Mesenchymal stem cell (in vitro differentiated cells and primary cell): Measurements from ENCODE around the gene UCN.

ENCODE experiments used
- DNase-seq: peaks from one replicate; pipeline ENCODE4 v3.0.0-alpha.2; 2013
- H2AFZ ChIP-seq: one replicate; pipeline ENCODE4 v1.6.1; 2013; ENCODE audit warnings: low read depth, mild to moderate bottlenecking, control low read depth, inconsistent platforms, low read length, moderate library complexity
- H2AK5ac ChIP-seq: 2 replicates; pipeline ENCODE4 v1.6.1; 2013; ENCODE audit warnings: low read length, moderate library complexity, mild to moderate bottlenecking, inconsistent platforms; ENCODE audit not compliant: severe bottlenecking
- H2BK120ac ChIP-seq: one replicate; pipeline ENCODE4 v1.6.1; 2013; ENCODE audit warnings: low read depth, mild to moderate bottlenecking, inconsistent platforms, low read length, moderate library complexity
- H2BK12ac ChIP-seq, 2 experiments: one replicate each; pipeline ENCODE4 v1.6.1; 2013; ENCODE audit warnings: inconsistent platforms in 2 of 2, low read length in 2 of 2, mild to moderate bottlenecking in 2 of 2, moderate library complexity in 2 of 2, control low read depth in 1 of 2
- H2BK15ac ChIP-seq: one replicate; pipeline ENCODE4 v1.6.1; 2013; ENCODE audit warnings: mild to moderate bottlenecking, low read depth, inconsistent platforms; ENCODE audit not compliant: poor library complexity, severe bottlenecking
- H2BK5ac ChIP-seq: 2 replicates; pipeline ENCODE4 v1.6.1; 2013; ENCODE audit warnings: low read depth, mild to moderate bottlenecking, low read length, control low read depth, inconsistent platforms; ENCODE audit not compliant: poor library complexity, severe bottlenecking
- H3K14ac ChIP-seq, 2 experiments: one replicate each; pipeline ENCODE4 v1.6.1; 2013; ENCODE audit warnings: inconsistent platforms in 2 of 2, low read length in 2 of 2, control low read depth in 1 of 2, mild to moderate bottlenecking in 1 of 2, moderate library complexity in 1 of 2
- H3K18ac ChIP-seq, 2 experiments: one replicate each; pipeline ENCODE4 v1.6.1; 2013; ENCODE audit warnings: inconsistent platforms in 2 of 2, low read length in 2 of 2, control low read depth in 1 of 2, low read depth in 1 of 2, mild to moderate bottlenecking in 1 of 2
- H3K23ac ChIP-seq, 2 experiments: one replicate each; pipeline ENCODE4 v1.6.1; 2013; ENCODE audit warnings: inconsistent platforms in 2 of 2, low read length in 2 of 2, mild to moderate bottlenecking in 2 of 2, moderate library complexity in 2 of 2, control low read depth in 1 of 2
- H3K27ac ChIP-seq: 2 replicates; pipeline ENCODE4 v1.5.1; 2013; ENCODE audit warnings: mild to moderate bottlenecking, moderate library complexity, low read length, control low read depth, inconsistent platforms; ENCODE audit not compliant: poor library complexity, severe bottlenecking
- H3K27me3 ChIP-seq, 2 experiments: 2 replicates each; pipeline versions ENCODE4 v1.6.1 to v1.7.0; 2013; ENCODE audit warnings: low read length in 2 of 2, mild to moderate bottlenecking in 2 of 2, moderate library complexity in 2 of 2, control low read depth in 1 of 2, inconsistent platforms in 1 of 2; ENCODE audit not compliant: control insufficient read depth in 1 of 2, insufficient read depth in 1 of 2
- H3K36me3 ChIP-seq, 2 experiments: 2 replicates each; pipeline versions ENCODE4 v1.6.1 to v1.7.0; 2013; ENCODE audit warnings: low read length in 2 of 2, control low read depth in 1 of 2, inconsistent platforms in 1 of 2, low read depth in 1 of 2, mild to moderate bottlenecking in 1 of 2; ENCODE audit not compliant: insufficient read depth in 2 of 2, control insufficient read depth in 1 of 2
- H3K4ac ChIP-seq, 2 experiments: one replicate each; pipeline ENCODE4 v1.6.1; 2013; ENCODE audit warnings: inconsistent platforms in 2 of 2, low read length in 2 of 2, mild to moderate bottlenecking in 2 of 2, moderate library complexity in 2 of 2, control low read depth in 1 of 2, low read depth in 1 of 2
- H3K4me1 ChIP-seq: 2 replicates; pipeline ENCODE4 v1.6.1; 2013; ENCODE audit warnings: low read depth, low read length, control low read depth; ENCODE audit not compliant: control insufficient read depth, insufficient read depth
- H3K4me2 ChIP-seq: 2 replicates; pipeline ENCODE4 v1.6.1; 2013; ENCODE audit warnings: low read length, mild to moderate bottlenecking, inconsistent platforms; ENCODE audit not compliant: poor library complexity, severe bottlenecking
- H3K4me3 ChIP-seq, 2 experiments: 2 replicates each; pipeline versions ENCODE4 v1.5.1 to v1.7.0; 2013; ENCODE audit warnings: low read length in 2 of 2, mild to moderate bottlenecking in 2 of 2, control low read depth in 1 of 2, low read depth in 1 of 2; ENCODE audit not compliant: insufficient read depth in 1 of 2
- H3K79me1 ChIP-seq: replicated peaks from 2 replicates; pipeline ENCODE4 v1.6.1; 2013; ENCODE audit warnings: mild to moderate bottlenecking, control low read depth, low read length, inconsistent platforms; ENCODE audit not compliant: poor library complexity, severe bottlenecking
- H3K9ac ChIP-seq: 2 replicates; pipeline ENCODE4 v1.7.0; 2013; ENCODE audit warnings: mild to moderate bottlenecking, low read length, moderate library complexity
- H3K9me3 ChIP-seq: 2 replicates; pipeline ENCODE4 v1.7.0; 2013; ENCODE audit warnings: mild to moderate bottlenecking, low read length; ENCODE audit not compliant: control insufficient read depth
- H4K8ac ChIP-seq: one replicate; pipeline ENCODE4 v1.6.1; 2013; ENCODE audit warnings: inconsistent platforms, mild to moderate bottlenecking, low read length, moderate library complexity
- H4K91ac ChIP-seq: one replicate; pipeline ENCODE4 v1.6.1; 2013; ENCODE audit warnings: mild to moderate bottlenecking, low read length, inconsistent platforms
- WGBS: methylation state at CpG from one replicate; pipeline ENCODE4 v1.1.7; 2013; ENCODE audit warnings: mixed read lengths; 5-methylcytosine and 5-hydroxymethylcytosine counted together

The UCN gene

DNA sequence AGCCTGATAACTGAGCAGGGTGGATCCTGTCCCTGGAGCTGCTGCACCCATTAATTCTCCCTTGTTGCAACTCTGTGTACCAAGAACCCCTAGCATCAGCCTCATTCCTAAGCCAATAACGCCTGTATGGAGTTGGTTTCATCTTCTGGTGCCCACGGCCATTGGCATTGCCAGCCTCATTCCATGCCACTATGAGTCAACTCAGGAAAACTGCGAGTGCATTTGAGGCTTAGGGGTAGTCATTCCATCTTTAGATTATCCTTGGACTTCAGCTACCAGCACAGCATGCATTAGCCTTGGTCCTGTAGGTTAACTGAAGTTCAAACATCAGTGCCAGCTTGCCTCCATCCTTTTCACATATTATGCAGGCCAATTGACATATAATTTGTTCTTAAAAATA is 27.4 kb downstream of the UCN start:
- H4K8ac ChIP-seq = no peak overlapping the region
- no peak overlapping the region for H2BK120ac ChIP-seq
- H3K79me1 ChIP-seq = no peaks in the 10 kb centered on the region
- no peaks in the 10 kb centered on the region for H3K9me3 ChIP-seq
- no peak overlapping the region for H3K4me3 ChIP-seq
- H3K14ac ChIP-seq = no peak overlapping the region
- H3K18ac ChIP-seq = no peak overlapping the region
- H3K36me3 ChIP-seq = no peaks in the 10 kb centered on the region
- no peak for DNase-seq
- peaks cover 34 to 64% of the 10 kb centered on the region in 2 experiments for H3K27me3 ChIP-seq
- H3K4ac ChIP-seq = no peak overlapping the region
- 82% methylated on average over 3 of the region's 3 CpGs for WGBS
- H2BK12ac ChIP-seq = no peak overlapping the region
- H2BK15ac ChIP-seq = no peak overlapping the region
- no peak overlapping the region for H3K27ac ChIP-seq
- H3K23ac ChIP-seq = no peak overlapping the region
- no peak overlapping the region for H2AFZ ChIP-seq
- H3K9ac ChIP-seq = no peak overlapping the region
- H2AK5ac ChIP-seq = no peak overlapping the region
- peaks cover 3% of the 10 kb centered on the region for H3K4me1 ChIP-seq
- no peak overlapping the region for H2BK5ac ChIP-seq
- no peak overlapping the region for H3K4me2 ChIP-seq
- no peak overlapping the region for H4K91ac ChIP-seq

DNA sequence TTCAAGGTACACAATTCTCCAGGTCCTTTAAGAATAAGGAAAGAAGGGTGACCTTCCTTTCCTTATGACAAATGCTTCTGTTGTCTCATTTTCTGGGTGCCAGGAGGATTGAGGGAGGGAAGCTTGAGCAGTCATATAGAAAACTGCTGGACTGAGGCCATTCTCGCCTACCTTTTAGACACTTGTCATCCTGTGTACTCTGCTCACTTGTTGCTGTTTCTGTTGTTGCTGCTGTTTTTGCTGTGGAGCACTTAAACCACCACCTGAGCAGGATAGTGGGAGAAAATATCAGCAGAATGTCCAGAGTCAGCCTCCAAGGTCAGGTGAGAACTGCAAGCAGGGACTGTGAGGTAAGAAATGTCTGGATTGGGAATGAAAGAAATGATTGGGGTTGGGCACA is 30.2 kb downstream of the UCN start:
- no peak overlapping the region for H3K4me3 ChIP-seq

DNA sequence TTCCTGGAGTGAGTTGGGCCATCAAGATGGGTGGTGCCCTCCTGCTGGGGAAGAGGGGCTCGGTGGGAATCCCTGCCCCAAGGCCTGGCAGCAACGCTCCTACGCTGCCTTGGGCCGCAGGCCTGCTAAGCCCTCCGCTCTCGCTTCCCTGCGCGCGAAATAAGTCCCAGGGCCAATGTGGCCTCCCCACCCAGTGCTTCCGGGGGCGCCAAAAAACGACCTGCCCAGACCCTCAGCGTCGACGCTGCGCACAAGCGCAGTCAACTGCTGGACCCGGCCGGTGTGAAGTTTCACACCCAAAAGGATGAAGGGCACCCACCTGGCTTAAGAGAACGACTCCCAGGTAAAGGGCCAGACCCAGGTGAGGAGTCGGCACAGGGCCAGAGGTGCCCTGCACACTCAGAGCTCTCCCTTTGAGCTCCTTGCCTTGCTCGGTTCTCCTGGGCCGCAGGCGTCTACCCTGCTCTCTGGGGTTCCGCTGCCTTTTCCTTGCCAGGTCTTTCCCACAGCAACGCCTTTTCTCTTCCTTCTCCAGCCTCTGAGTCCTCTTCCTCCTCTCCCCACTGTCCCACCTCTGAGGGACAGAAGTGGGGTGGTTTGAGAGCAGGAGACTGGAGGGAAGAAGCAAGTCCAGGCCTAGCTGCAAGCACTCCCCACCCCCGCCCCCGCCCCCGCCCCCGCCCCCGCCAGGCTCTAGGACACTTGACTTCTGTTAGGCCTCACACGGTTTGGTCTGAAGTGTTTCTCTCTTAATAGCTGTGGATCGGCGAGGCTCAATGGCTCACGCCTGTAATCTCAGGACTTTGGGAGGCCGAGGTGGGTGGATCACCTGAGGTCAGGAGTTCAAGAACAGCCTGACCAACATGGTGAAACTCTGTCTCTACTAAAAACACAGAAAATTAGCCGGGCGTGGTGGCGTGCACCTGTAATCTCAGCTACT is 32.8 kb downstream of the UCN start, which contains the start of gene DNAJC5G:
TSS of gene DNAJC5G (plus strand) at position 223 of the 940 bp plus-strand sequence. CDS start 1,296 bp downstream, outside the sequence.
- H2AK5ac ChIP-seq = no peak within 1 kb of the TSS
- H3K9me3 ChIP-seq = no peaks in the 10 kb centered on the region
- no peak within 1 kb of the TSS for H2AFZ ChIP-seq
- no peak for DNase-seq
- no peak within 1 kb of the TSS for H2BK15ac ChIP-seq
- no peak within 1 kb of the TSS for H3K14ac ChIP-seq
- no peak within 1 kb of the TSS for H4K91ac ChIP-seq
- H3K27me3 ChIP-seq = peaks cover 39 to 43% of the 10 kb centered on the region in 2 experiments
- H4K8ac ChIP-seq = no peak within 1 kb of the TSS
- H3K18ac ChIP-seq = no peak within 1 kb of the TSS
- no peak within 1 kb of the TSS for H3K4ac ChIP-seq
- no peak within 1 kb of the TSS for H3K9ac ChIP-seq
- H2BK5ac ChIP-seq = no peak within 1 kb of the TSS
- no peaks in the 10 kb centered on the region for H3K4me1 ChIP-seq
- H3K4me2 ChIP-seq = no peak within 1 kb of the TSS
- peak within 1 kb of the TSS in 1 of 2 experiments; percentile 57 for H3K23ac ChIP-seq
- H3K27ac ChIP-seq = no peak within 1 kb of the TSS
- no peaks in the 10 kb centered on the region for H3K36me3 ChIP-seq
- no peak within 1 kb of the TSS for H2BK120ac ChIP-seq
- 86% methylated on average over 32 of the region's 39 CpGs for WGBS
- no peak within 1 kb of the TSS for H2BK12ac ChIP-seq
- H3K79me1 ChIP-seq = no peaks in the 10 kb centered on the region
- H3K4me3 ChIP-seq = no peak within 1 kb of the TSS

More for the DNA sequence above, 30.2 kb downstream of the UCN start:
- H3K27me3 ChIP-seq = peaks cover 35 to 61% of the 10 kb centered on the region in 2 experiments
- H3K4me2 ChIP-seq = no peak overlapping the region
- no peak overlapping the region for H2AK5ac ChIP-seq
- H3K79me1 ChIP-seq = no peaks in the 10 kb centered on the region
- H2BK5ac ChIP-seq = no peak overlapping the region
- WGBS = 88% methylated on average over 1 of the region's 1 CpG
- no peak overlapping the region for H3K18ac ChIP-seq
- no peak overlapping the region for H4K8ac ChIP-seq
- no peak overlapping the region for H3K4ac ChIP-seq
- no peak overlapping the region for H2AFZ ChIP-seq
- H3K9me3 ChIP-seq = no peaks in the 10 kb centered on the region
- H3K23ac ChIP-seq = no peak overlapping the region
- H3K36me3 ChIP-seq = no peaks in the 10 kb centered on the region
- H3K4me1 ChIP-seq = peaks cover 3% of the 10 kb centered on the region
- H3K14ac ChIP-seq = no peak overlapping the region
- DNase-seq = no peak
- no peak overlapping the region for H2BK12ac ChIP-seq
- H3K9ac ChIP-seq = no peak overlapping the region
- no peak overlapping the region for H3K27ac ChIP-seq
- H4K91ac ChIP-seq = no peak overlapping the region
- H2BK120ac ChIP-seq = no peak overlapping the region
- H2BK15ac ChIP-seq = no peak overlapping the region
